PC-3 (cell line): ENCODE data around the gene SPATA1.

ENCODE experiments used
- EZH2 ChIP-seq: fragments of 300-600 bp; sonication (generic); IDR thresholded peaks from one replicate; pipeline ENCODE4 v1.6.1; 2017; ENCODE audit warnings: antibody characterized with exemption, mild to moderate bottlenecking, low read length; ENCODE audit not compliant: unreplicated experiment
- EZH2phosphoT487 ChIP-seq: fragments of 300-600 bp; sonication (generic); IDR thresholded peaks from 2 replicates; pipeline ENCODE4 v1.6.1; 2018; ENCODE audit warnings: mild to moderate bottlenecking, antibody characterized with exemption, low read length, borderline replicate concordance
- TF ChIP-seq, protein P1 (sequence below): fragments of 300-600 bp; sonication (generic); conservative IDR thresholded peaks from 2 replicates; pipeline ENCODE4 v1.5.1; 2017; ENCODE audit warnings: antibody characterized with exemption, low read depth, mild to moderate bottlenecking, low read length

DNA sequence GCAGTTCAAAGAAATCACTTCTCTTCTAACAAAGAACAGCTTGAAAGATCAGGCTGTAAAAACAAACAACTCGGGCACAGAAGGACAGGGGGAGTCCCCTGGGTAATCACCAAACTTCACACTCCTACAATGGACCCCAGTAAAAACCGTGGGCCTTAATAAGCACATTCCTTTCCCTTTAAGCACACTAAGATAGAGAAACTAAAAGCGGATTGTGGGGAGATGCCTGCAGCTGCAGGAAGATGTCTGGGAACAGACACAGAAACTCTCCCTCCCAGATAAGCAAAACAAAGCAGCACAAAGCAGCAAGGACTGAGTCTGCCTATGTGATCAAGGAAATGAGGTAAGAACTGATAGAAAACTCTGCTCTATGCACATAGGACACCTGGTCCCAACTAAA lies 105.6 kb downstream of the SPATA1 start:
- TF ChIP-seq, protein P1, sequence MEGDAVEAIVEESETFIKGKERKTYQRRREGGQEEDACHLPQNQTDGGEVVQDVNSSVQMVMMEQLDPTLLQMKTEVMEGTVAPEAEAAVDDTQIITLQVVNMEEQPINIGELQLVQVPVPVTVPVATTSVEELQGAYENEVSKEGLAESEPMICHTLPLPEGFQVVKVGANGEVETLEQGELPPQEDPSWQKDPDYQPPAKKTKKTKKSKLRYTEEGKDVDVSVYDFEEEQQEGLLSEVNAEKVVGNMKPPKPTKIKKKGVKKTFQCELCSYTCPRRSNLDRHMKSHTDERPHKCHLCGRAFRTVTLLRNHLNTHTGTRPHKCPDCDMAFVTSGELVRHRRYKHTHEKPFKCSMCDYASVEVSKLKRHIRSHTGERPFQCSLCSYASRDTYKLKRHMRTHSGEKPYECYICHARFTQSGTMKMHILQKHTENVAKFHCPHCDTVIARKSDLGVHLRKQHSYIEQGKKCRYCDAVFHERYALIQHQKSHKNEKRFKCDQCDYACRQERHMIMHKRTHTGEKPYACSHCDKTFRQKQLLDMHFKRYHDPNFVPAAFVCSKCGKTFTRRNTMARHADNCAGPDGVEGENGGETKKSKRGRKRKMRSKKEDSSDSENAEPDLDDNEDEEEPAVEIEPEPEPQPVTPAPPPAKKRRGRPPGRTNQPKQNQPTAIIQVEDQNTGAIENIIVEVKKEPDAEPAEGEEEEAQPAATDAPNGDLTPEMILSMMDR: no peak
- TF ChIP-seq EZH2 (no peak), EZH2phosphoT487 (no peak)
